Measurements from ENCODE around the gene EI24. TPM values are rescaled to one million over a fixed set of nuclear protein-coding genes. Genes with fewer than 3 reads are reported as not detected.

The EI24 gene
- total and polyA plus RNA-seq, 2 experiments from 2014 or later: 132 to 174 TPM

GRCh38 chr11:125568970-125569914 is at the start of gene EI24 (continued):
- no peak for TF ChIP-seq ZNF462 (CRISPR knock-in tag; IDR thresholded peaks at IDR 0.05)

GRCh38 chr11:125519860-125520834 is 49.1 kb upstream of the EI24 start:
- Histone ChIP-seq H3K4me1 (ENCODE audit: insufficient read depth) (peaks cover 23% of the 10 kb centered on the region), H3K27me3 (ENCODE audit: insufficient read depth) (no peaks in the 10 kb centered on the region), H3K79me2 (replicated peaks; ENCODE audit: insufficient read depth) (no peaks in the 10 kb centered on the region), H3K9me2 (ENCODE audit: insufficient read depth) (no peaks in the 10 kb centered on the region), H4K20me1 (replicated peaks; ENCODE audit: insufficient read depth) (no peaks in the 10 kb centered on the region), H3K4me3 (no peak overlapping the region), H3K4me2 (no peak overlapping the region), H3K27ac (ENCODE audit: low read depth) (no peak overlapping the region), H2AFZ (no peak overlapping the region), H3F3A (replicated peaks; ENCODE audit: low read depth) (no peaks in the 10 kb centered on the region), H3K36me3 (ENCODE audit: insufficient read depth) (no peaks in the 10 kb centered on the region)
- Mint-ChIP-seq H3K27ac (no peak overlapping the region), H3K9me3 (peaks cover 20% of the 10 kb centered on the region; the same call in 2 of the 3 replicates), H3K4me1 (peaks cover 21% of the 10 kb centered on the region), H3K27me3 (ENCODE audit: insufficient read depth, low read depth, poor library complexity) (peaks cover 6% of the 10 kb centered on the region), H3K4me3 (no peak overlapping the region), H3K36me3 (ENCODE audit: low read depth) (peaks cover 15% of the 10 kb centered on the region)
- ATAC-seq: no peak
- DNase-seq (ENCODE audit: low spot score): no peak
- TF ChIP-seq NANOG (IDR thresholded peaks at IDR 0.05; ENCODE audit: borderline replicate concordance): no peak
- no peak for TF ChIP-seq JUNB (IDR thresholded peaks at IDR 0.05; ENCODE audit: unreplicated experiment)
- TF ChIP-seq EZH2phosphoT487 (IDR thresholded peaks at IDR 0.05; ENCODE audit: unreplicated experiment): no peak
- TF ChIP-seq ZNF331 (CRISPR knock-in tag; IDR thresholded peaks at IDR 0.05; ENCODE audit: low read depth): no peak
- no peak for TF ChIP-seq STAT1 (IDR thresholded peaks at IDR 0.05; ENCODE audit: unreplicated experiment)
- TF ChIP-seq REST (IDR thresholded peaks at IDR 0.05; ENCODE audit: unreplicated experiment): no peak
